GM12874 (cell line): ENCODE measurements around the gene USP31.

Experiments
- TF ChIP-seq, protein P1 (sequence below): IDR thresholded peaks from 2 replicates; pipeline ENCODE4 v1.5.1; 2011; ENCODE audit warnings: low read depth, mild to moderate bottlenecking, control low read depth, low read length, moderate library complexity; ENCODE audit not compliant: insufficient read depth

Gene USP31

DNA sequence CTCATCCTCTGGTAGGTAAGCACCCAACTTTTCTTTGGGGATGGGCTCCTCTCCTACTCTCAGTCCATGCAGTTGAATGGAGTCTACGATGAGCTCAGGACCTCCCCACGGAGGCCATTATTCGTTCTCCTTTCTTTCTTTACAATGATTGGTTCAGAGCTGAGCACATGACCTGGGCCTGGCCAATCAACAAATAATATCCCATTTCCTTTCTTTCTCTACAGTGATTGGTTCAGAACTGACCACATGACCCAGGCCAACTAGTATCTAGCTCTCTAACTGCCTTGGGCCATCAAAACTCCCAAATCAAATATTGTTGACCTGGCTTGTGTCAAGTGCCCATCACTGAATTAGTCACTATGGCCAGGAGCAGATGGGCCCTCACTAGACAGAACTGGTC lies 129.2 kb downstream of the USP31 start:
- TF ChIP-seq, protein P1, sequence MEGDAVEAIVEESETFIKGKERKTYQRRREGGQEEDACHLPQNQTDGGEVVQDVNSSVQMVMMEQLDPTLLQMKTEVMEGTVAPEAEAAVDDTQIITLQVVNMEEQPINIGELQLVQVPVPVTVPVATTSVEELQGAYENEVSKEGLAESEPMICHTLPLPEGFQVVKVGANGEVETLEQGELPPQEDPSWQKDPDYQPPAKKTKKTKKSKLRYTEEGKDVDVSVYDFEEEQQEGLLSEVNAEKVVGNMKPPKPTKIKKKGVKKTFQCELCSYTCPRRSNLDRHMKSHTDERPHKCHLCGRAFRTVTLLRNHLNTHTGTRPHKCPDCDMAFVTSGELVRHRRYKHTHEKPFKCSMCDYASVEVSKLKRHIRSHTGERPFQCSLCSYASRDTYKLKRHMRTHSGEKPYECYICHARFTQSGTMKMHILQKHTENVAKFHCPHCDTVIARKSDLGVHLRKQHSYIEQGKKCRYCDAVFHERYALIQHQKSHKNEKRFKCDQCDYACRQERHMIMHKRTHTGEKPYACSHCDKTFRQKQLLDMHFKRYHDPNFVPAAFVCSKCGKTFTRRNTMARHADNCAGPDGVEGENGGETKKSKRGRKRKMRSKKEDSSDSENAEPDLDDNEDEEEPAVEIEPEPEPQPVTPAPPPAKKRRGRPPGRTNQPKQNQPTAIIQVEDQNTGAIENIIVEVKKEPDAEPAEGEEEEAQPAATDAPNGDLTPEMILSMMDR = no peak

DNA sequence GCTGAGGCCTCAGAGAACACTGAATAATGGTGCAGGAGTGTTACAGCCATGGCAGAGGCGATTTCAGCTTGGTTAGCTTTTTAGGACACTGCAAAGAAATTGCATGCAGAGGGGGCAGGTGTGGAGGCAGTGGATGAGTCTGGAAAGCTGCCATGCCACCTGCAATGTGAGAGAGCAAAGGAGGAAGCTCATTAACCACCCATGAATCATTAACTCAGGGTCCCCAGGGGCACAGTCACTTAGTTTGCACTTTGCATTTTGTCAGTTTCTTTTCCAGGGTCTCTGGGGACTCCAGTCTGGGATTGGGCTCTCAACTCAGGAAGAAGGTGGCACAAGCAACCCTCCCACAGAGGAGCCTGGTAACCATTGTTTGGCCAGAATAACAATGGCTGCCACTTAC lies 132.9 kb downstream of the USP31 start:
- TF ChIP-seq, protein P1 = no peak

DNA sequence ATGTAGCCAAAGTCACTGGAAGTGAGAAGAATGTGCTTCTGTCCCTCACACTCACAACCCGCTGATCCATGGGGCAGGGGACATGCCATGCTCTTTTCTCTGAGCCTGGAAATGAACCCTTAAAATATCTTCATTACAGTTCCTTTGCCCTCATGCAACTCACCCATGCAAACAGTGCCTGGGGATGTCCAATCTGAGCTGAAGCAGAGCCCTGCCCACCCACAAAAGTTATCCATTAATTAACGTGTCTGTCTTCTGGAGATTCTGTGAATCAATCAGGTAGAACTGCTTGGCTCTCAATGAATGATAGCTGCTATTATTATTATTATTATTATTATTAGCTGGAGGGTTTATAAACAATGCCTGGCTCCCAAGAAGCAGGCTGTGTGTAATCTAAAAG lies 133.7 kb downstream of the USP31 start:
- TF ChIP-seq, protein P1 = no peak

DNA sequence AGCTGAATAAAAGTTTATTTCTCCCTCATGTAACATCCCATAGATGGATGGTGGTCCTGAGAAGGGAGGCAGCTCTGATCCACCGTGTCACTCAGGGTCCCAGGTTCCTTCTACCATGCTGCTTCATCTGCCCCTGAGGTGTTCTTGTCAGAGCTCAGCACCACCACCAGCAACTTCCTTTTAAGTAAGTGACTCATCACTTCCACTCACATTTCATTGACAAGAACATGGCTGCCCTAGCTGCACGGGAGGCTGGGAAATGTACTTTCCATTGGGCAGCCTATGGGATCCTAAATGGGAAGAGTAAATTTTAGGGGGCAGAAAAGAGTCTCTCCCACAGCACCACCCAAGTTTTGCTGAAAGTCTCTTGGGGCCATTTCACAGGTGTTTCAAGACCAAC lies 134.7 kb downstream of the USP31 start:
- TF ChIP-seq, protein P1 = no peak
